COLO829 (cell line): ENCODE data around the gene DAAM1.

ENCODE experiments used
- DNase-seq: peaks from one replicate; pipeline ENCODE4 v3.0.0; 2012; ENCODE audit warnings: low spot score

DAAM1 gene

GRCh38 chr14:59254911-59255545, 66.6 kb downstream of the DAAM1 start:
- no peak for DNase-seq

- no peak for DNase-seq
These were observed 67.9 kb downstream of the DAAM1 start for GRCh38 chr14:59256331-59256730.

- no peak for DNase-seq
These were observed 72.9 kb downstream of the DAAM1 start for GRCh38 chr14:59261334-59261733.

GRCh38 chr14:59262717-59263454, 74.4 kb downstream of the DAAM1 start:
- DNase-seq, result peak; percentile 71

GRCh38 chr14:59265808-59266207, 77.3 kb downstream of the DAAM1 start:
- DNase-seq, result no peak

GRCh38 chr14:59267046-59267445, 78.6 kb downstream of the DAAM1 start:
- DNase-seq, result no peak

- DNase-seq, result no peak
These were observed 79.5 kb downstream of the DAAM1 start for GRCh38 chr14:59268011-59268410.

GRCh38 chr14:59268858-59269257, 80.4 kb downstream of the DAAM1 start:
- no peak for DNase-seq

GRCh38 chr14:59269466-59269865, 81.0 kb downstream of the DAAM1 start:
- no peak for DNase-seq

GRCh38 chr14:59271256-59271655, 82.8 kb downstream of the DAAM1 start:
- DNase-seq, result no peak

GRCh38 chr14:59271734-59272133, 83.3 kb downstream of the DAAM1 start:
- DNase-seq, result no peak

- no peak for DNase-seq
These were observed 84.2 kb downstream of the DAAM1 start for GRCh38 chr14:59272633-59273032.

GRCh38 chr14:59273737-59274136, 85.3 kb downstream of the DAAM1 start:
- DNase-seq, result no peak

GRCh38 chr14:59274991-59275391, 86.5 kb downstream of the DAAM1 start:
- DNase-seq, result no peak

GRCh38 chr14:59275668-59276067, 87.2 kb downstream of the DAAM1 start:
- DNase-seq, result peak; percentile 77

GRCh38 chr14:59276235-59276634, 87.8 kb downstream of the DAAM1 start:
- no peak for DNase-seq

- DNase-seq, result no peak
These were observed 89.2 kb downstream of the DAAM1 start for GRCh38 chr14:59277659-59278058.

GRCh38 chr14:59278111-59278510, 89.6 kb downstream of the DAAM1 start:
- DNase-seq, result peak; percentile 89

- DNase-seq, result no peak
These were observed 92.5 kb downstream of the DAAM1 start for GRCh38 chr14:59280961-59281360.

- no peak for DNase-seq
These were observed 93.3 kb downstream of the DAAM1 start for GRCh38 chr14:59281609-59282377.

GRCh38 chr14:59282378-59282765, 93.9 kb downstream of the DAAM1 start:
- DNase-seq, result no peak

- no peak for DNase-seq
These were observed 94.9 kb downstream of the DAAM1 start for GRCh38 chr14:59283361-59283760.

- DNase-seq, result no peak
These were observed 95.6 kb downstream of the DAAM1 start for GRCh38 chr14:59284059-59284458.
